ENCODE data around the gene ASS1. TPM values are rescaled to one million over a fixed set of nuclear protein-coding genes. Genes with fewer than 3 reads are reported as not detected.
"Not testable (repeated sequence)": the region's sequence is repeated elsewhere in the genome, so short reads cannot be mapped to it uniquely, and the experiment has no call there.

The ASS1 gene
- total RNA-seq, 2 donors from 2014 or later: 380 to 511 TPM

DNA sequence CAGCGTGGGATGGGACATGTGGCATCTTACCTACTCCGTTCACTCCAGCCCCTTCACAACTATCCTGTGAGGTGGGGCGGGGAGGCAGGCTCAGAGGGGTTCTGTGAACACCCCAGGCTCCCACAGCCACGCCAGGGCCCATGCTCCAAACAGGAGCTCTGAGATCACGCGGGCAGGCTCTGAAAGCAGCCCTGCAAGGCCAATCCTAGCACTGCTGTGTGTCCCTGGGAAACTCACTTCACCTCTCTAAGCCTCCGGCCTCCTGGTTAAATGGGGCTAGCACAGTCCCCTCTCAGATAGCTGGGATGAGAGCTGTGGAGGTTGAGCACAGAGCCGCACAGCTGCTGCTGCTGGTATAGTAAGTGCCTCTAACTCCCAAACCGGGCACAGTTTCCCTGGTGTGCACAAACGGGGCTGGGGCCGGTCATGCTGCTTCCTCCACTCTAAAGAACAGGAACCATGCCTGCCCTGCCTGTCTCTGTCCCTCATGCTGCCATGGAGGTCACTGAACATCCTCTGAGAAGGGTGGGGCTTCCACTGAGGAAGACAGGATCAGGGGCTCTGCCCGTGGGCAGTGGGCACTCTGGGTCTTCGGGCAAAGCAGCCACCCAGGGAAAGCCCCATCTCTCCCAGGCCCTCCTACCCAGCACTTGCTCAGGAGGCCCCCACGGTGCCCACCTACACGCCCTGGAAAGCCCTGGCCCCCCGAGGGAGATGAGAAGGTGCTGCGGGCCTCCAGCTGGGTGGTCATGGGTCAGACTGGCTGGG lies 13.0 kb upstream of the ASS1 start:
- Histone ChIP-seq H3K36me3 (no peaks in the 10 kb centered on the region), H3K9me3 (no peaks in the 10 kb centered on the region), H3K27me3 (no peaks in the 10 kb centered on the region), H3K4me1 (peaks cover 12% of the 10 kb centered on the region), H3K4me3 (no peak overlapping the region), H3K9ac (ENCODE audit: low read depth in 2 of 2, low read length in 2 of 2) (no peak overlapping the region), H3K27ac (no peak overlapping the region)
- DNase-seq: no peak
- TF ChIP-seq, protein P1, sequence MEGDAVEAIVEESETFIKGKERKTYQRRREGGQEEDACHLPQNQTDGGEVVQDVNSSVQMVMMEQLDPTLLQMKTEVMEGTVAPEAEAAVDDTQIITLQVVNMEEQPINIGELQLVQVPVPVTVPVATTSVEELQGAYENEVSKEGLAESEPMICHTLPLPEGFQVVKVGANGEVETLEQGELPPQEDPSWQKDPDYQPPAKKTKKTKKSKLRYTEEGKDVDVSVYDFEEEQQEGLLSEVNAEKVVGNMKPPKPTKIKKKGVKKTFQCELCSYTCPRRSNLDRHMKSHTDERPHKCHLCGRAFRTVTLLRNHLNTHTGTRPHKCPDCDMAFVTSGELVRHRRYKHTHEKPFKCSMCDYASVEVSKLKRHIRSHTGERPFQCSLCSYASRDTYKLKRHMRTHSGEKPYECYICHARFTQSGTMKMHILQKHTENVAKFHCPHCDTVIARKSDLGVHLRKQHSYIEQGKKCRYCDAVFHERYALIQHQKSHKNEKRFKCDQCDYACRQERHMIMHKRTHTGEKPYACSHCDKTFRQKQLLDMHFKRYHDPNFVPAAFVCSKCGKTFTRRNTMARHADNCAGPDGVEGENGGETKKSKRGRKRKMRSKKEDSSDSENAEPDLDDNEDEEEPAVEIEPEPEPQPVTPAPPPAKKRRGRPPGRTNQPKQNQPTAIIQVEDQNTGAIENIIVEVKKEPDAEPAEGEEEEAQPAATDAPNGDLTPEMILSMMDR (IDR thresholded peaks at IDR 0.05): no peak
- intact Hi-C loops (cut with DNase I): no loop called here

DNA sequence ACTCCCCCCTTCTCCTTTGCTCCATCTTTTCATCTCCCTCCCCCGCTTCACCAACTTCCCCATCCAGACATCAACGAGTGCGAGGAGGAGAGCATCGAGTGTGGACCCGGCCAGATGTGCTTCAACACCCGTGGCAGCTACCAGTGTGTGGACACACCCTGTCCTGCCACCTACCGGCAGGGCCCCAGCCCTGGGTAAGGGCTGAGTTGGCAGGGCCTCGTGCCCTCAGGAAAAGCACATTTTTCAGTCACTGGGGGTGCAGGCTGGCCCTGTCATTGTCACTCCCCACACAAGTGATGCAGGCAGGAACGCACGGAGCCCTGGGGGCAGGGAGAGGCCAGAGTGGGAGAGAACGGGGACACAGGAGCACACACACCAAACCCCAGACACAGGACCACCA lies 12.4 kb upstream of the ASS1 start:
- DNase-seq: no peak
- Histone ChIP-seq H3K4me3 (no peak overlapping the region), H3K4me1 (peaks cover 9% of the 10 kb centered on the region), H3K36me3 (no peaks in the 10 kb centered on the region), H3K27ac (no peak overlapping the region), H3K9me3 (no peaks in the 10 kb centered on the region), H3K9ac (ENCODE audit: low read depth in 2 of 2, low read length in 2 of 2) (no peak overlapping the region), H3K27me3 (no peaks in the 10 kb centered on the region)
- intact Hi-C loops (cut with DNase I): no loop called here
- TF ChIP-seq, protein P1 (IDR thresholded peaks at IDR 0.05): peak; percentile 19

DNA sequence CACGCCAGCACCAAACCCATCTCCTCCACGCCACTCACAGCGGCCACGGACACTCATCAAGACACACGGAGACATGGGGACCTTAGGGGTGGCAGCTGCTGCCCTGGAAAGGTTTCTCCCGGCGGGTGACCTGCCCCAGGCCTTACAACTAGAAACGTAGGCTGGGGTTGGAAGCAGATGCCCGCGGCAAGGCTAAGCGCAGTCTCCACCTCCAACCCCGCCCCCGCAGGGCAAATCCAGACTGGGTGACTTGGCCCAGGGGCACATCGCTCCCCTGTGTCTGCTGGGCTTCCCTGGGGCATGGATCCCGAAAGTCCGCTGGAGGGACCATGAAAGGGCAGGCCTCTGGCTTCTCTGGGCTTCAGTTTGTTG lies 12.0 kb upstream of the ASS1 start:
- Histone ChIP-seq H3K27me3 (no peaks in the 10 kb centered on the region), H3K9me3 (no peaks in the 10 kb centered on the region), H3K27ac (no peak overlapping the region), H3K4me1 (peaks cover 7% of the 10 kb centered on the region), H3K36me3 (no peaks in the 10 kb centered on the region), H3K4me3 (peak overlapping the region; percentile 21), H3K9ac (ENCODE audit: low read depth in 2 of 2, low read length in 2 of 2) (peak overlapping the region in 1 of 2 donors; percentile 24)
- no peak for DNase-seq
- intact Hi-C loops (cut with DNase I): no loop called here
- TF ChIP-seq, protein P1 (IDR thresholded peaks at IDR 0.05): no peak

DNA sequence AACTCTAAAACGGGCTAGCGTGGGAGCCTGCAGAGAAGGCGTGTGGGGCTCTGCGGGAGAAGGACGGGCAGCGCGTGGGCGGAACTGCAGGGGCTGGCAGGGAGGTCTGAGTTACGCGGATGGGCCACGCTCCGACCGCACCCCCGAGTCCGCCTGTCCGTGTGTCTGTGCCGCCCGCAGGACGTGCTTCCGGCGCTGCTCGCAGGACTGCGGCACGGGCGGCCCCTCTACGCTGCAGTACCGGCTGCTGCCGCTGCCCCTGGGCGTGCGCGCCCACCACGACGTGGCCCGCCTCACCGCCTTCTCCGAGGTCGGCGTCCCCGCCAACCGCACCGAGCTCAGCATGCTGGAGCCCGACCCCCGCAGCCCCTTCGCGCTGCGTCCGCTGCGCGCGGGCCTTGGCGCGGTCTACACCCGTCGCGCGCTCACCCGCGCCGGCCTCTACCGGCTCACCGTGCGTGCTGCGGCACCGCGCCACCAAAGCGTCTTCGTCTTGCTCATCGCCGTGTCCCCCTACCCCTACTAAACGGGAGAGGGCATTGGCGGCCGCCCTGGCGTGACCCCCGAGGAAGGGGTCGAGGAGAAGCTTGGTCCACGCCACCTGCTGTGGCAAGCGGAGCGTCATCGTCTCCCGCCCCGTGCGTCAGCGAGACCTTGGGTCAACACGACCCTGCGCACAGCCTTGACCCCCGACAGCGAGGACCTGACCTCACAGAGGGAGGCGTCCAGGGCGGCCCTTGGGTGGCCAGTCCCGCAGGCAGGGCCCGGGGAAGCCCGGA lies 11.4 kb upstream of the ASS1 start:
- TF ChIP-seq, protein P1 (IDR thresholded peaks at IDR 0.05): peak; percentile 64
- intact Hi-C loops (cut with DNase I): no loop called here
- H3K36me3 ChIP-seq: no peaks in the 10 kb centered on the region
- no peaks in the 10 kb centered on the region for H3K27me3 ChIP-seq
- peaks cover 7% of the 10 kb centered on the region for H3K4me1 ChIP-seq
- no peaks in the 10 kb centered on the region for H3K9me3 ChIP-seq
- no peak for DNase-seq
- H3K9ac ChIP-seq (ENCODE audit: low read depth in 2 of 2, low read length in 2 of 2): peak overlapping the region in 1 of 2 donors; percentile 24
- H3K4me3 ChIP-seq: peak overlapping the region; percentile 21
- no peak overlapping the region for H3K27ac ChIP-seq

DNA sequence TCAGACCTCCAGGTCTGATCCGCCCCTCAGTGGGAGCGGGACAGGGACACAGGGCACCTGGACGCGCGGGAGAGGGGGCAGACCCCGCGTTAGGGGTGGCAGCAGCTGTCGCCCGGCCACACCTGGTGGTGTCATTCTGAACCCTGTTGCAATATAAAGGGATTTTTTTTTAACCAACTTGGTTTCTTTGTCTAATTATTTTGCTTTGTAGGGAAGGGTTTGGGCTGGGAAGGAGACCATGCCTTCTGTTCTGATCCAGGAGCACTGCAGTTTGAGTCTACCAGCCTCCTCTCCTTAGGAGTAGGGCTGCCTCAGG lies 10.9 kb upstream of the ASS1 start:
- Histone ChIP-seq H3K9ac (ENCODE audit: low read depth in 2 of 2, low read length in 2 of 2) (no peak overlapping the region), H3K27ac (no peak overlapping the region), H3K4me3 (no peak overlapping the region)

DNA sequence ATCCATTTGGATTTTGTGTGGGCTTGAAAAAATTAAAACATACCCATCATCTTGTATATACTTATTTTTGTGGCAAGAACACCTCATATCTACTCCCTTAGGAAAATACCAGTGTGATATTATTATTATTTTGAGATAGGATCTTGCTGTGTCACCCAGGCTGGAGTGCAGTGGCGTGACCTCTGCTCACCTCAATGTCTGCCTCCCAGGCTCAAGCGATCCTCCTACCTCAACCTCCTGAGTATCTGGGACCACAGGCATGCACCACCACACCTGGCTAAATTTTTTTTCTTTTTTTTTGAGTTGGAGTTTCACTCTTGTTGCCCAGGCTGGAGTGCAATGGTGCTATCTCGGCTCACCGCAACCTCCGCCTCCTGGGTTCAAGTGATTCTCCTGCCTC lies 10.1 kb upstream of the ASS1 start:
- H3K27me3 ChIP-seq; H3K27ac ChIP-seq; H3K36me3 ChIP-seq; H3K4me1 ChIP-seq; DNase-seq; H3K9me3 ChIP-seq; intact Hi-C loops (cut with DNase I); H3K4me3 ChIP-seq; H3K9ac ChIP-seq (ENCODE audit: low read depth in 2 of 2, low read length in 2 of 2): not testable (repeated sequence)

More for the DNA sequence above, 10.9 kb upstream of the ASS1 start:
- Histone ChIP-seq H3K27me3 (no peaks in the 10 kb centered on the region), H3K9me3 (no peaks in the 10 kb centered on the region), H3K36me3 (no peaks in the 10 kb centered on the region), H3K4me1 (peaks cover 7% of the 10 kb centered on the region)
- DNase-seq: no peak
- TF ChIP-seq, protein P1 (IDR thresholded peaks at IDR 0.05): no peak
- intact Hi-C loops (cut with DNase I): no loop called here

Measured in colonic mucosa (tissue), 4 donors.